Measurements from ENCODE around the gene BCORL1. TPM values are rescaled to one million over a fixed set of nuclear protein-coding genes. Genes with fewer than 3 reads are reported as not detected.

Gene BCORL1
- total RNA-seq, 1 experiment from 2014 or later = 5.3 TPM

DNA sequence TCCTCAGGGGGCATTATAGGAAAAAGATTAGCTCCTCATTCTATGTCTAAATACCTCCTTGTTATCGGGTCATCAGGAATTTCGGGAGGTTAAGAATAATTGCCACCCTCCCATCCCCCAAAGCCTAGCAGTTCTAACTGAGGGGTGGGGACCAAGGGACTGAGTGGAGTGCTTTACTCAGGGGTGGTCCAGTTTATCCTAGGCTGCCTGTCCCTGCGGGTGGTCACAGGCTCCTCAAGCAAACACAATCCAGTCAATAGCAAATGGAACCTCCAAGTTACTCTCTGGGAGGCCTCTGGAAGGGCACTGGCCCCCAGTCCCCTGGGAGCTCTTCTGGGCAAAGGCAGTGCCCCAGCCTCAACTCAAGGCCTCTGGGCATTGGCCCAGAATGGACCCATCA lies 121.2 kb downstream of the BCORL1 start:
- Histone ChIP-seq H3K27ac (ENCODE audit: low read length) (no peak overlapping the region), H4K20me1 (ENCODE audit: insufficient read depth, low read depth, low read length) (peaks cover 6% of the 10 kb centered on the region; the same call in 1 of the 2 replicates), H3K79me2 (ENCODE audit: low read length) (peaks cover 92% of the 10 kb centered on the region), H3K4me2 (ENCODE audit: low read depth, low read length, poor library complexity, severe bottlenecking) (no peak overlapping the region), H3K9me3 (ENCODE audit: low read length) (no peaks in the 10 kb centered on the region), H3K36me3 (ENCODE audit: insufficient read depth, low read length) (no peaks in the 10 kb centered on the region), H3K9ac (ENCODE audit: low read length) (no peak overlapping the region), H3K4me1 (ENCODE audit: low read length) (peaks cover 28% of the 10 kb centered on the region), H2AFZ (ENCODE audit: low read length) (no peak overlapping the region), H3K27me3 (ENCODE audit: low read length) (no peaks in the 10 kb centered on the region), H3K4me3 (ENCODE audit: low read length) (no peak overlapping the region), H3K9me2 (replicated peaks; ENCODE audit: insufficient read depth, low read length) (no peaks in the 10 kb centered on the region)
- no peak for DNase-seq

DNA sequence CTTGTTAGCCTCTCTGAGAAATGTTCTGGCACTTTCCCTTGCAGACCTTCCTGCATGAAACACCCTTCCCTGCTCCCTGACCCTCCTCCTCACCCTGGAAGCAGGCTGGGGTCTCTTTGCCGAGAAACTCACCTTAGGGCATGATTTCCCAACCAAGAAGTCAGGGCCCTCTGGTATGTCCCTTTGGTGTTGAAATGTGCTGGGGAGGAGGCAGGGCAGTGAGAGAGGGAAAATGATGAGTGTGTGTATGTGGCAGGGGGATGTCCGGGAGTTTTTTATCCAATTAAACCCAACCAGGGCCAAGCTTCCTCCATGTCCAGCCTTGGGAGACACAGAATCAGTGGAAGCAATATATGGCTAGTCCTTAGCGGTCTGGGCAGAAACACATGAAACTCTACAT lies 122.8 kb downstream of the BCORL1 start:
- no peak overlapping the region for H3K4me2 ChIP-seq (ENCODE audit: low read depth, low read length, poor library complexity, severe bottlenecking)
- no peaks in the 10 kb centered on the region for H3K36me3 ChIP-seq (ENCODE audit: insufficient read depth, low read length)
- peaks cover 7% of the 10 kb centered on the region; the same call in 1 of the 2 replicates for H4K20me1 ChIP-seq (ENCODE audit: insufficient read depth, low read depth, low read length)
- no peaks in the 10 kb centered on the region for H3K9me3 ChIP-seq (ENCODE audit: low read length)
- H3K27ac ChIP-seq (ENCODE audit: low read length) = no peak overlapping the region
- no peaks in the 10 kb centered on the region for H3K27me3 ChIP-seq (ENCODE audit: low read length)
- H3K4me1 ChIP-seq (ENCODE audit: low read length) = peaks cover 36% of the 10 kb centered on the region
- no peaks in the 10 kb centered on the region for H3K9me2 ChIP-seq (replicated peaks; ENCODE audit: insufficient read depth, low read length)
- H3K79me2 ChIP-seq (ENCODE audit: low read length) = peaks cover 97% of the 10 kb centered on the region
- no peak for DNase-seq
- H3K4me3 ChIP-seq (ENCODE audit: low read length) = no peak overlapping the region
- H2AFZ ChIP-seq (ENCODE audit: low read length) = no peak overlapping the region
- no peak overlapping the region for H3K9ac ChIP-seq (ENCODE audit: low read length)

DNA sequence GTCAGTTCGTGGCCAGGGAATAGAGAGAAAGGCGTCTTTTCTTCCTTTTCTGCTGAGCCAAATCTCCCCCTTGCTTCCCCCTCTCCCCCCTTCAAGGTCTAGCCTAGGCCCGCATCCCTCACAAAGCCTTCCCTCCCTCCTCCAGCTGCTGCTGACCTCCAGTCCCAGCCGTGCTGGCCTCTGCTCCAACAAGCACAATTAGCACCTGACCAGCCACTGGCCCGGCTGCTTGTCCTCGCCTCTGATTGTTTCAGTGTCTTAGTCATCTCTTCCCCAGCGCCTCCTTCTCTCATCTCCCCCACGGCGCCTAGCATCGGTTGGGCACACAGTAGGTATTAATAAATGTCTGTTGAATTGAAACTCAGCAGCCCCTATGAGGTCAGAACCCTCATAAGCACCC lies 123.6 kb downstream of the BCORL1 start:
- Histone ChIP-seq H3K4me2 (ENCODE audit: low read depth, low read length, poor library complexity, severe bottlenecking) (peak overlapping the region; percentile 2), H2AFZ (ENCODE audit: low read length) (no peak overlapping the region), H3K9me3 (ENCODE audit: low read length) (no peaks in the 10 kb centered on the region), H4K20me1 (ENCODE audit: insufficient read depth, low read depth, low read length) (peaks cover 7% of the 10 kb centered on the region; the same call in 1 of the 2 replicates), H3K4me3 (ENCODE audit: low read length) (no peak overlapping the region), H3K27me3 (ENCODE audit: low read length) (no peaks in the 10 kb centered on the region), H3K9ac (ENCODE audit: low read length) (peak overlapping the region; percentile 53; the same call in 1 of the 2 replicates), H3K9me2 (replicated peaks; ENCODE audit: insufficient read depth, low read length) (no peaks in the 10 kb centered on the region), H3K79me2 (ENCODE audit: low read length) (peaks cover 89% of the 10 kb centered on the region), H3K4me1 (ENCODE audit: low read length) (peaks cover 37% of the 10 kb centered on the region), H3K27ac (ENCODE audit: low read length) (peak overlapping the region; percentile 42; the same call in 1 of the 2 replicates), H3K36me3 (ENCODE audit: insufficient read depth, low read length) (no peaks in the 10 kb centered on the region)
- DNase-seq = no peak

Other genes starting within 250 kb of the BCORL1 start
- not detected in 2 replicates for gene XPNPEP2, start 243.7 kb upstream of the BCORL1 start, total RNA-seq (2014; rRNA removed; shearing (Covaris generic); ENCODE audit: low replicate concordance)
- gene SASH3, start 202.7 kb upstream of the BCORL1 start, total RNA-seq (2014; rRNA removed; shearing (Covaris generic); ENCODE audit: low replicate concordance) = 63.0 and 103 TPM in 2 replicates
- 15.2 and 18.4 TPM in 2 replicates for gene ZDHHC9, start 138.7 kb upstream of the BCORL1 start, total RNA-seq (2014; rRNA removed; shearing (Covaris generic); ENCODE audit: low replicate concordance)
- 14.0 and 34.2 TPM in 2 replicates for gene UTP14A, start 76.5 kb upstream of the BCORL1 start, total RNA-seq (2014; rRNA removed; shearing (Covaris generic); ENCODE audit: low replicate concordance)
- 29.1 and 31.7 TPM in 2 replicates for gene ELF4, start 127.9 kb downstream of the BCORL1 start, total RNA-seq (2014; rRNA removed; shearing (Covaris generic); ENCODE audit: low replicate concordance)
- 25.8 and 37.4 TPM in 2 replicates for gene AIFM1, start 183.2 kb downstream of the BCORL1 start, total RNA-seq (2014; rRNA removed; shearing (Covaris generic); ENCODE audit: low replicate concordance)
- 10.3 and 25.8 TPM in 2 replicates for gene RAB33A, start 189.3 kb downstream of the BCORL1 start, total RNA-seq (2014; rRNA removed; shearing (Covaris generic); ENCODE audit: low replicate concordance)